ENCODE results near the gene UBE3D. TPM values are rescaled to one million over a fixed set of nuclear protein-coding genes. Genes with fewer than 3 reads are reported as not detected.
"Not testable (repeated sequence)": the region's sequence is repeated elsewhere in the genome, so short reads cannot be mapped to it uniquely, and the experiment has no call there.

Gene UBE3D
- total RNA-seq, 1 experiment from 2014 or later = 5.5 TPM

GRCh38 chr6:82953871-82954270, 111.8 kb downstream of the UBE3D start:
- TF ChIP-seq CTCF (conservative IDR thresholded peaks at IDR 0.05) = no peak
- no peak for TF ChIP-seq EZH2 (IDR thresholded peaks at IDR 0.05; ENCODE audit: low read depth)

GRCh38 chr6:82951935-82952334, 113.7 kb downstream of the UBE3D start:
- Histone ChIP-seq H3K36me3 (ENCODE audit: low read depth) (no peaks in the 10 kb centered on the region), H4K20me1 (ENCODE audit: insufficient read depth) (no peaks in the 10 kb centered on the region), H3K4me1 (replicated peaks; ENCODE audit: insufficient read depth) (no peaks in the 10 kb centered on the region), H3K9me2 (ENCODE audit: insufficient read depth) (no peaks in the 10 kb centered on the region), H3K4me2 (no peak overlapping the region), H3K9me3 (ENCODE audit: insufficient read depth, low read depth) (no peaks in the 10 kb centered on the region), H2AFZ (no peak overlapping the region), H3K4me3 (no peak overlapping the region), H3K79me2 (ENCODE audit: low read depth) (no peaks in the 10 kb centered on the region), H3F3A (ENCODE audit: insufficient read depth, low read depth) (no peaks in the 10 kb centered on the region), H3K27me3 (ENCODE audit: insufficient read depth, low read depth) (no peaks in the 10 kb centered on the region), H3K27ac (no peak overlapping the region)
- ChIA-PET POLR2A (ENCODE audit: unreplicated experiment) (interaction anchor here (0.6 kb wide), 1 partner anchor 120 kb away, joined by 3 read pairs; no protein-coding TSS in a partner anchor), CTCF (interaction anchor here (0.6 kb wide), 2 partner anchors 15 to 95 kb away, joined by 3 to 4 read pairs; no protein-coding TSS in a partner anchor)
- DNase-seq = no peak
- no TSS peak for BruUV-seq (replicated peaks)
- TF ChIP-seq CTCF (conservative IDR thresholded peaks at IDR 0.05) (no peak), EZH2 (IDR thresholded peaks at IDR 0.05; ENCODE audit: low read depth) (no peak)
- intact Hi-C loops (cut with micrococcal nuclease; ENCODE audit: unreplicated experiment) = loop anchor here (5.0 kb wide), 2 partner anchors 95 to 110 kb away; no protein-coding TSS in a partner anchor

More at GRCh38 chr6:82953871-82954270, 111.8 kb downstream of the UBE3D start:
- H2AFZ ChIP-seq = no peak overlapping the region
- POLR2A ChIA-PET (ENCODE audit: unreplicated experiment) = no interaction called here
- CTCF ChIA-PET = interaction anchor here (0.6 kb wide), 1 partner anchor 82 kb away, joined by 3 read pairs; no protein-coding TSS in a partner anchor
- no peaks in the 10 kb centered on the region for H3F3A ChIP-seq (ENCODE audit: insufficient read depth, low read depth)
- no TSS peak for BruUV-seq (replicated peaks)
- DNase-seq = no peak
- no peaks in the 10 kb centered on the region for H3K4me1 ChIP-seq (replicated peaks; ENCODE audit: insufficient read depth)
- H3K4me3 ChIP-seq = no peak overlapping the region
- intact Hi-C loops (cut with micrococcal nuclease; ENCODE audit: unreplicated experiment) = loop anchor here (5.0 kb wide), 2 partner anchors 93 to 112 kb away; no protein-coding TSS in a partner anchor
- H3K4me2 ChIP-seq = no peak overlapping the region
- no peak overlapping the region for H3K27ac ChIP-seq
- H3K9me3 ChIP-seq (ENCODE audit: insufficient read depth, low read depth) = no peaks in the 10 kb centered on the region
- H3K36me3 ChIP-seq (ENCODE audit: low read depth) = no peaks in the 10 kb centered on the region
- H3K9me2 ChIP-seq (ENCODE audit: insufficient read depth) = no peaks in the 10 kb centered on the region
- H3K27me3 ChIP-seq (ENCODE audit: insufficient read depth, low read depth) = no peaks in the 10 kb centered on the region
- no peaks in the 10 kb centered on the region for H4K20me1 ChIP-seq (ENCODE audit: insufficient read depth)
- H3K79me2 ChIP-seq (ENCODE audit: low read depth) = no peaks in the 10 kb centered on the region

- Histone ChIP-seq H2AFZ (no peak overlapping the region), H3K4me2 (no peak overlapping the region), H3K27ac (no peak overlapping the region), H3K4me3 (no peak overlapping the region), H3K27me3 (ENCODE audit: insufficient read depth, low read depth) (no peaks in the 10 kb centered on the region), H3K9me2 (ENCODE audit: insufficient read depth) (no peaks in the 10 kb centered on the region), H3K9me3 (ENCODE audit: insufficient read depth, low read depth) (no peaks in the 10 kb centered on the region), H3K36me3 (ENCODE audit: low read depth) (no peaks in the 10 kb centered on the region), H3K79me2 (ENCODE audit: low read depth) (no peaks in the 10 kb centered on the region), H4K20me1 (ENCODE audit: insufficient read depth) (no peaks in the 10 kb centered on the region), H3F3A (ENCODE audit: insufficient read depth, low read depth) (no peaks in the 10 kb centered on the region), H3K4me1 (replicated peaks; ENCODE audit: insufficient read depth) (no peaks in the 10 kb centered on the region)
- no TSS peak for BruUV-seq (replicated peaks)
- intact Hi-C loops (cut with micrococcal nuclease; ENCODE audit: unreplicated experiment) = loop anchor here (5.0 kb wide), 2 partner anchors 96 to 109 kb away; no protein-coding TSS in a partner anchor
- POLR2A ChIA-PET (ENCODE audit: unreplicated experiment) = no interaction called here
- TF ChIP-seq CTCF (conservative IDR thresholded peaks at IDR 0.05) (no peak), EZH2 (IDR thresholded peaks at IDR 0.05; ENCODE audit: low read depth) (no peak)
- CTCF ChIA-PET = no interaction called here
- DNase-seq = peak; percentile 42 to 63
These were observed 114.3 kb downstream of the UBE3D start for GRCh38 chr6:82951389-82951788.

GRCh38 chr6:82930915-82931314, 134.7 kb downstream of the UBE3D start:
- H3K36me3 ChIP-seq (ENCODE audit: low read depth); H2AFZ ChIP-seq; H3K27ac ChIP-seq; H3K4me1 ChIP-seq (replicated peaks; ENCODE audit: insufficient read depth); H4K20me1 ChIP-seq (ENCODE audit: insufficient read depth); intact Hi-C loops (cut with micrococcal nuclease; ENCODE audit: unreplicated experiment); CTCF ChIA-PET; H3K79me2 ChIP-seq (ENCODE audit: low read depth); DNase-seq; H3K9me2 ChIP-seq (ENCODE audit: insufficient read depth); H3K4me2 ChIP-seq; BruUV-seq (replicated peaks); H3K27me3 ChIP-seq (ENCODE audit: insufficient read depth, low read depth); POLR2A ChIA-PET (ENCODE audit: unreplicated experiment); H3F3A ChIP-seq (ENCODE audit: insufficient read depth, low read depth); H3K9me3 ChIP-seq (ENCODE audit: insufficient read depth, low read depth); H3K4me3 ChIP-seq: not testable (repeated sequence)
